Activated naive CD4-positive, alpha-beta T cell treated with anti-CD3 and anti-CD28 coated beads, Interleukin-2, amount 50 U/mL, for 24 hours (primary cell): Measurements from ENCODE around the gene PLA2G3.

Experiments used
- H3K27ac Mint-ChIP-seq: one replicate; pipeline ENCODE4 v1.8.0; 2021; ENCODE audit warnings: mild to moderate bottlenecking, mixed read lengths
- H3K27me3 Mint-ChIP-seq: one replicate; pipeline ENCODE4 v1.8.0; 2021; ENCODE audit warnings: mixed read lengths
- H3K36me3 Mint-ChIP-seq: one replicate; pipeline ENCODE4 v1.8.0; 2021; ENCODE audit warnings: mixed read lengths
- H3K4me1 Mint-ChIP-seq: one replicate; pipeline ENCODE4 v1.8.0; 2021; ENCODE audit warnings: mixed read lengths
- H3K4me3 Mint-ChIP-seq: one replicate; pipeline ENCODE4 v1.8.0; 2021; ENCODE audit warnings: mild to moderate bottlenecking, mixed read lengths
- H3K9me3 Mint-ChIP-seq: one replicate; pipeline ENCODE4 v1.8.0; 2021; ENCODE audit warnings: mixed read lengths

PLA2G3 gene

GRCh38 chr22:31155422-31155821, 15.1 kb upstream of the PLA2G3 start:
- no peaks in the 10 kb centered on the region for H3K36me3 Mint-ChIP-seq
- H3K27ac Mint-ChIP-seq: no peak overlapping the region
- no peaks in the 10 kb centered on the region for H3K27me3 Mint-ChIP-seq
- H3K9me3 Mint-ChIP-seq: no peaks in the 10 kb centered on the region
- H3K4me1 Mint-ChIP-seq: peaks cover 11% of the 10 kb centered on the region
- no peak overlapping the region for H3K4me3 Mint-ChIP-seq

GRCh38 chr22:31154975-31155374, 14.7 kb upstream of the PLA2G3 start:
- Mint-ChIP-seq H3K4me1 (peaks cover 9% of the 10 kb centered on the region), H3K4me3 (no peak overlapping the region), H3K36me3 (no peaks in the 10 kb centered on the region)

GRCh38 chr22:31153357-31153756, 13.0 kb upstream of the PLA2G3 start:
- no peaks in the 10 kb centered on the region for H3K27me3 Mint-ChIP-seq

More at GRCh38 chr22:31154975-31155374, 14.7 kb upstream of the PLA2G3 start:
- no peak overlapping the region for H3K27ac Mint-ChIP-seq
- no peaks in the 10 kb centered on the region for H3K27me3 Mint-ChIP-seq
- no peaks in the 10 kb centered on the region for H3K9me3 Mint-ChIP-seq

GRCh38 chr22:31151872-31152271, 11.6 kb upstream of the PLA2G3 start:
- H3K27ac Mint-ChIP-seq: no peak overlapping the region
- no peak overlapping the region for H3K4me3 Mint-ChIP-seq
- H3K9me3 Mint-ChIP-seq: no peaks in the 10 kb centered on the region
- H3K4me1 Mint-ChIP-seq: no peaks in the 10 kb centered on the region
- no peaks in the 10 kb centered on the region for H3K36me3 Mint-ChIP-seq
- no peaks in the 10 kb centered on the region for H3K27me3 Mint-ChIP-seq

More at GRCh38 chr22:31153357-31153756, 13.0 kb upstream of the PLA2G3 start:
- H3K36me3 Mint-ChIP-seq: no peaks in the 10 kb centered on the region
- H3K4me1 Mint-ChIP-seq: no peaks in the 10 kb centered on the region
- H3K4me3 Mint-ChIP-seq: no peak overlapping the region
- no peak overlapping the region for H3K27ac Mint-ChIP-seq
- no peaks in the 10 kb centered on the region for H3K9me3 Mint-ChIP-seq

- Mint-ChIP-seq H3K36me3 (no peaks in the 10 kb centered on the region), H3K4me3 (no peak overlapping the region), H3K27me3 (no peaks in the 10 kb centered on the region), H3K27ac (no peak overlapping the region), H3K4me1 (no peaks in the 10 kb centered on the region), H3K9me3 (no peaks in the 10 kb centered on the region)
Measured at GRCh38 chr22:31150615-31151014, 10.3 kb upstream of the PLA2G3 start.

- no peaks in the 10 kb centered on the region for H3K27me3 Mint-ChIP-seq
- H3K27ac Mint-ChIP-seq: no peak overlapping the region
- H3K36me3 Mint-ChIP-seq: peaks cover 2% of the 10 kb centered on the region
- no peak overlapping the region for H3K4me3 Mint-ChIP-seq
- peaks cover 5% of the 10 kb centered on the region for H3K9me3 Mint-ChIP-seq
- H3K4me1 Mint-ChIP-seq: peaks cover 2% of the 10 kb centered on the region
Measured at GRCh38 chr22:31148953-31149627, 8.8 kb upstream of the PLA2G3 start.

GRCh38 chr22:31148488-31148887, 8.2 kb upstream of the PLA2G3 start:
- Mint-ChIP-seq H3K4me3 (no peak overlapping the region), H3K4me1 (peaks cover 6% of the 10 kb centered on the region), H3K36me3 (peaks cover 2% of the 10 kb centered on the region), H3K27ac (no peak overlapping the region), H3K9me3 (peaks cover 5% of the 10 kb centered on the region), H3K27me3 (no peaks in the 10 kb centered on the region)

- peaks cover 2% of the 10 kb centered on the region for H3K36me3 Mint-ChIP-seq
- no peak overlapping the region for H3K27ac Mint-ChIP-seq
- peaks cover 6% of the 10 kb centered on the region for H3K4me1 Mint-ChIP-seq
- H3K9me3 Mint-ChIP-seq: peaks cover 5% of the 10 kb centered on the region
- no peak overlapping the region for H3K4me3 Mint-ChIP-seq
- no peaks in the 10 kb centered on the region for H3K27me3 Mint-ChIP-seq
Measured at GRCh38 chr22:31144223-31144622, 3.9 kb upstream of the PLA2G3 start.

- Mint-ChIP-seq H3K27ac (no peak overlapping the region), H3K4me3 (no peak overlapping the region)
Measured at GRCh38 chr22:31143537-31143936, 3.2 kb upstream of the PLA2G3 start.

GRCh38 chr22:31143038-31143437, 2.7 kb upstream of the PLA2G3 start:
- Mint-ChIP-seq H3K4me3 (no peak overlapping the region), H3K4me1 (peaks cover 6% of the 10 kb centered on the region), H3K9me3 (peaks cover 5% of the 10 kb centered on the region), H3K27ac (no peak overlapping the region), H3K27me3 (no peaks in the 10 kb centered on the region), H3K36me3 (peaks cover 2% of the 10 kb centered on the region)

More at GRCh38 chr22:31143537-31143936, 3.2 kb upstream of the PLA2G3 start:
- H3K9me3 Mint-ChIP-seq: peaks cover 5% of the 10 kb centered on the region
- peaks cover 2% of the 10 kb centered on the region for H3K36me3 Mint-ChIP-seq
- peaks cover 6% of the 10 kb centered on the region for H3K4me1 Mint-ChIP-seq
- H3K27me3 Mint-ChIP-seq: no peaks in the 10 kb centered on the region

GRCh38 chr22:31142285-31142684, 2.0 kb upstream of the PLA2G3 start:
- H3K27me3 Mint-ChIP-seq: no peaks in the 10 kb centered on the region
- peaks cover 2% of the 10 kb centered on the region for H3K36me3 Mint-ChIP-seq
- no peak overlapping the region for H3K27ac Mint-ChIP-seq
- peaks cover 5% of the 10 kb centered on the region for H3K9me3 Mint-ChIP-seq
- peaks cover 6% of the 10 kb centered on the region for H3K4me1 Mint-ChIP-seq
- H3K4me3 Mint-ChIP-seq: no peak overlapping the region

GRCh38 chr22:31141551-31141950, 1.2 kb upstream of the PLA2G3 start:
- H3K36me3 Mint-ChIP-seq: peaks cover 2% of the 10 kb centered on the region
- H3K9me3 Mint-ChIP-seq: peaks cover 5% of the 10 kb centered on the region
- no peak overlapping the region for H3K4me3 Mint-ChIP-seq
- no peak overlapping the region for H3K27ac Mint-ChIP-seq
- no peaks in the 10 kb centered on the region for H3K27me3 Mint-ChIP-seq
- peaks cover 6% of the 10 kb centered on the region for H3K4me1 Mint-ChIP-seq

GRCh38 chr22:31140746-31141145, 438 bp upstream of the PLA2G3 start:
- peaks cover 2% of the 10 kb centered on the region for H3K36me3 Mint-ChIP-seq
- H3K27ac Mint-ChIP-seq: no peak overlapping the region
- H3K4me1 Mint-ChIP-seq: peaks cover 6% of the 10 kb centered on the region
- no peaks in the 10 kb centered on the region for H3K27me3 Mint-ChIP-seq
- H3K4me3 Mint-ChIP-seq: no peak overlapping the region
- H3K9me3 Mint-ChIP-seq: peaks cover 5% of the 10 kb centered on the region

- Mint-ChIP-seq H3K27me3 (no peaks in the 10 kb centered on the region), H3K4me3 (no peak overlapping the region), H3K36me3 (no peaks in the 10 kb centered on the region), H3K27ac (no peak overlapping the region), H3K4me1 (peaks cover 4% of the 10 kb centered on the region), H3K9me3 (no peaks in the 10 kb centered on the region)
Measured at GRCh38 chr22:31139066-31139465, 1.2 kb downstream of the PLA2G3 start.

- Mint-ChIP-seq H3K9me3 (no peaks in the 10 kb centered on the region), H3K36me3 (no peaks in the 10 kb centered on the region), H3K4me3 (no peak overlapping the region), H3K27ac (no peak overlapping the region), H3K27me3 (no peaks in the 10 kb centered on the region), H3K4me1 (no peaks in the 10 kb centered on the region)
Measured at GRCh38 chr22:31138126-31138525, 2.2 kb downstream of the PLA2G3 start.

GRCh38 chr22:31137721-31138120, 2.6 kb downstream of the PLA2G3 start:
- Mint-ChIP-seq H3K4me1 (no peaks in the 10 kb centered on the region), H3K36me3 (no peaks in the 10 kb centered on the region), H3K9me3 (no peaks in the 10 kb centered on the region), H3K27ac (no peak overlapping the region), H3K27me3 (no peaks in the 10 kb centered on the region), H3K4me3 (no peak overlapping the region)

- no peak overlapping the region for H3K4me3 Mint-ChIP-seq
Measured at GRCh38 chr22:31136711-31137110, 3.6 kb downstream of the PLA2G3 start.

More at GRCh38 chr22:31136711-31137110, 3.6 kb downstream of the PLA2G3 start:
- Mint-ChIP-seq H3K36me3 (no peaks in the 10 kb centered on the region), H3K27me3 (no peaks in the 10 kb centered on the region), H3K27ac (no peak overlapping the region), H3K4me1 (no peaks in the 10 kb centered on the region), H3K9me3 (no peaks in the 10 kb centered on the region)
